WTC11 (cell line): ENCODE measurements around the gene ASB11. TPM values are rescaled to one million over a fixed set of nuclear protein-coding genes. Genes with fewer than 3 reads are reported as not detected.

Source experiments
- ATAC-seq: fragments of 200-7000 bp; cut with Tn5 transposase; 2 replicates; pipeline ENCODE4 v1.10.0; 2021; ENCODE audit warnings: mild to moderate bottlenecking, moderate library complexity
- CTCF ChIA-PET: fragments of 300-600 bp; sonication (Branson Sonifier 250); formaldehyde crosslinking; loops from one replicate; lab custom pipeline; 2021; ENCODE audit warnings: antibody characterized with exemption; lab: Charles Lee
- POLR2A ChIA-PET: fragments of 350-600 bp; sonication (Branson Sonifier 250); formaldehyde crosslinking; loops from one replicate; lab custom pipeline; 2021; ENCODE audit warnings: antibody characterized with exemption; lab: Charles Lee
- DNase-seq: peaks from one replicate; pipeline ENCODE4 v3.0.0; 2021; ENCODE audit warnings: low spot score
- H3K27ac Mint-ChIP-seq: 2 replicates; pipeline ENCODE4 v1.8.0; 2021; ENCODE audit warnings: mixed read lengths
- H3K27me3 Mint-ChIP-seq: 2 replicates; pipeline ENCODE4 v1.8.0; 2021; ENCODE audit warnings: low read depth, mild to moderate bottlenecking, moderate library complexity, mixed read lengths
- H3K36me3 Mint-ChIP-seq: 2 replicates; pipeline ENCODE4 v1.8.0; 2021; ENCODE audit warnings: mixed read lengths
- H3K4me1 Mint-ChIP-seq: 2 replicates; pipeline ENCODE4 v1.8.0; 2022; ENCODE audit warnings: mixed read lengths
- H3K4me3 Mint-ChIP-seq: 2 replicates; pipeline ENCODE4 v1.8.0; 2021; ENCODE audit warnings: mild to moderate bottlenecking, moderate library complexity, mixed read lengths
- H3K9me3 Mint-ChIP-seq: 2 replicates; pipeline ENCODE4 v1.8.0; 2021; ENCODE audit warnings: mixed read lengths
- CREM ChIP-seq: sonication (generic); formaldehyde crosslinking; IDR thresholded peaks from 2 replicates; pipeline ENCODE4 v1.8.1; 2022; ENCODE audit warnings: mild to moderate bottlenecking, missing genetic modification reagents, moderate library complexity
- EMX1 ChIP-seq: fragments of 250-450 bp; sonication (Bioruptor Pico); IDR thresholded peaks from 2 replicates; pipeline ENCODE4 v1.8.0; 2021; ENCODE audit warnings: mild to moderate bottlenecking
- ETV6 ChIP-seq: sonication (generic); formaldehyde crosslinking; IDR thresholded peaks from 2 replicates; pipeline ENCODE4 v1.8.1; 2022; ENCODE audit warnings: mild to moderate bottlenecking, missing genetic modification reagents
- FOXJ3 ChIP-seq: sonication (generic); formaldehyde crosslinking; IDR thresholded peaks from 2 replicates; pipeline ENCODE4 v1.9.0; 2021; ENCODE audit warnings: missing genetic modification reagents, mild to moderate bottlenecking, borderline replicate concordance
- HMGA2 ChIP-seq: fragments of 250-450 bp; sonication (Bioruptor Pico); IDR thresholded peaks from 2 replicates; pipeline ENCODE4 v1.4.0; 2021; ENCODE audit warnings: mild to moderate bottlenecking, moderate library complexity
- JUN ChIP-seq: sonication (generic); formaldehyde crosslinking; IDR thresholded peaks from 2 replicates; pipeline ENCODE4 v1.8.0; 2023; ENCODE audit warnings: mild to moderate bottlenecking, missing genetic modification reagents
- NFATC4 ChIP-seq: fragments of 250-450 bp; sonication (Bioruptor Pico); IDR thresholded peaks from 2 replicates; pipeline ENCODE4 v1.9.0; 2021; ENCODE audit warnings: mild to moderate bottlenecking
- NR1H2 ChIP-seq: sonication (generic); formaldehyde crosslinking; IDR thresholded peaks from 2 replicates; pipeline ENCODE4 v1.9.0; 2021; ENCODE audit warnings: mild to moderate bottlenecking, moderate library complexity, missing genetic modification reagents
- NR2C2 ChIP-seq: sonication (generic); formaldehyde crosslinking; IDR thresholded peaks from 2 replicates; pipeline ENCODE4 v1.8.0; 2022; ENCODE audit warnings: mild to moderate bottlenecking, missing genetic modification reagents
- RELA ChIP-seq: sonication (generic); formaldehyde crosslinking; IDR thresholded peaks from 2 replicates; pipeline ENCODE4 v1.8.1; 2022; ENCODE audit warnings: missing genetic modification reagents, mild to moderate bottlenecking, borderline replicate concordance
- SMAD4 ChIP-seq: sonication (generic); formaldehyde crosslinking; IDR thresholded peaks from 2 replicates; pipeline ENCODE4 v1.8.0; 2022; ENCODE audit warnings: mild to moderate bottlenecking, missing genetic modification reagents
- ZNF138 ChIP-seq: sonication (generic); formaldehyde crosslinking; conservative IDR thresholded peaks from 2 replicates; pipeline ENCODE4 v1.8.1; 2022; ENCODE audit warnings: mild to moderate bottlenecking, moderate library complexity, missing genetic modification reagents
- total RNA-seq: library from RNA; stranded (reverse); gene quantifications from 3 replicates; pipeline ENCODE4 v1.2.3, GENCODE V29; 2021
- TF ChIP-seq, protein P1 (sequence below): sonication (generic); formaldehyde crosslinking; IDR thresholded peaks from 2 replicates; pipeline ENCODE4 v1.8.1; 2023; ENCODE audit warnings: mild to moderate bottlenecking, missing genetic modification reagents, moderate library complexity
- TF ChIP-seq, protein P2 (sequence below): sonication (generic); formaldehyde crosslinking; IDR thresholded peaks from 2 replicates; pipeline ENCODE4 v1.8.0; 2023; ENCODE audit warnings: missing genetic modification reagents
- TF ChIP-seq, protein P3 (sequence below): sonication (generic); formaldehyde crosslinking; conservative IDR thresholded peaks from 2 replicates; pipeline ENCODE4 v1.8.1; 2022; ENCODE audit warnings: mild to moderate bottlenecking, missing genetic modification reagents
- TF ChIP-seq, protein P4 (sequence below): sonication (generic); formaldehyde crosslinking; IDR thresholded peaks from 2 replicates; pipeline ENCODE4 v1.8.1; 2022; ENCODE audit warnings: mild to moderate bottlenecking, missing genetic modification reagents, moderate library complexity, borderline replicate concordance
- TF ChIP-seq, protein P5 (sequence below): fragments of 250-450 bp; sonication (Bioruptor Pico); IDR thresholded peaks from 2 replicates; pipeline ENCODE4 v2.1.2; 2022; ENCODE audit warnings: mild to moderate bottlenecking, moderate library complexity
- TF ChIP-seq, protein P6 (sequence below): fragments of 250-450 bp; sonication (Bioruptor Pico); IDR thresholded peaks from 2 replicates; pipeline ENCODE4 v1.9.0; 2021; ENCODE audit warnings: mild to moderate bottlenecking
- TF ChIP-seq, protein P7 (sequence below): fragments of 200-600 bp; IDR thresholded peaks from 2 replicates; pipeline ENCODE4 v1.8.0; 2022; ENCODE audit warnings: antibody characterized with exemption

Gene ASB11
- total RNA-seq, 1 experiment from 2014 or later = not detected

DNA sequence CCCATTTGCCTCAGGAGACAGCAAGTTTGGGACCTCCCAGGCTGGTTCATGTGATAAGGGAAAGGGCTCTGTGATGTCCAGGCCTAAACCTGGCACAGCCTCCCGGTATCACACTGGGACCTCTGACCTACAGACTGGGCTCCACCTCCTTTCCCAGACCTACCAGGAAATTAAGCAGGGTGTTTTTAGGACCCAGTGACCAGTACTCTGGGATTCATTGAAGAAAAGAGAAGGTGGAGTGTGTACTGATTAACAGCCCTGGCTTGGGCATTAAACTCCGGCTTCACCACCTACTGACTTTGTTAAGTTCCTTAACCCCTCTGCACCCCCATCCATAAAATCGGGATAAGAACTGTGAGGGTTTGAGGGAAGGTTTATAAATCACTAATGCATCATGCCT, 74.1 kb downstream of the ASB11 start:
- Mint-ChIP-seq H3K4me3 (no peak overlapping the region), H3K27ac (no peak overlapping the region), H3K4me1 (no peaks in the 10 kb centered on the region), H3K36me3 (no peaks in the 10 kb centered on the region), H3K9me3 (peaks cover 7% of the 10 kb centered on the region; the same call in 1 of the 2 replicates), H3K27me3 (no peaks in the 10 kb centered on the region)
- DNase-seq (no peak), ATAC-seq (no peak; the same call in 1 of the 2 replicates)
- ChIA-PET POLR2A (no interaction called here), CTCF (interaction anchor here (1.9 kb wide), 1 partner anchor 98 kb away, joined by 5 read pairs; no protein-coding TSS in a partner anchor)
- TF ChIP-seq JUN (CRISPR knock-in tag) = no peak
- TF ChIP-seq, protein P1, sequence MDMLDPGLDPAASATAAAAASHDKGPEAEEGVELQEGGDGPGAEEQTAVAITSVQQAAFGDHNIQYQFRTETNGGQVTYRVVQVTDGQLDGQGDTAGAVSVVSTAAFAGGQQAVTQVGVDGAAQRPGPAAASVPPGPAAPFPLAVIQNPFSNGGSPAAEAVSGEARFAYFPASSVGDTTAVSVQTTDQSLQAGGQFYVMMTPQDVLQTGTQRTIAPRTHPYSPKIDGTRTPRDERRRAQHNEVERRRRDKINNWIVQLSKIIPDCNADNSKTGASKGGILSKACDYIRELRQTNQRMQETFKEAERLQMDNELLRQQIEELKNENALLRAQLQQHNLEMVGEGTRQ = no peak
- TF ChIP-seq, protein P2, sequence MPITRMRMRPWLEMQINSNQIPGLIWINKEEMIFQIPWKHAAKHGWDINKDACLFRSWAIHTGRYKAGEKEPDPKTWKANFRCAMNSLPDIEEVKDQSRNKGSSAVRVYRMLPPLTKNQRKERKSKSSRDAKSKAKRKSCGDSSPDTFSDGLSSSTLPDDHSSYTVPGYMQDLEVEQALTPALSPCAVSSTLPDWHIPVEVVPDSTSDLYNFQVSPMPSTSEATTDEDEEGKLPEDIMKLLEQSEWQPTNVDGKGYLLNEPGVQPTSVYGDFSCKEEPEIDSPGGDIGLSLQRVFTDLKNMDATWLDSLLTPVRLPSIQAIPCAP (CRISPR knock-in tag) = no peak
- TF ChIP-seq NFATC4 (CRISPR knock-in tag) = no peak
- TF ChIP-seq CREM (CRISPR knock-in tag) = no peak
- TF ChIP-seq, protein P3, sequence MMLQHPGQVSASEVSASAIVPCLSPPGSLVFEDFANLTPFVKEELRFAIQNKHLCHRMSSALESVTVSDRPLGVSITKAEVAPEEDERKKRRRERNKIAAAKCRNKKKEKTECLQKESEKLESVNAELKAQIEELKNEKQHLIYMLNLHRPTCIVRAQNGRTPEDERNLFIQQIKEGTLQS = no peak
- no peak for TF ChIP-seq SMAD4 (CRISPR knock-in tag)
- no peak for TF ChIP-seq RELA (CRISPR knock-in tag)
- TF ChIP-seq, protein P4, sequence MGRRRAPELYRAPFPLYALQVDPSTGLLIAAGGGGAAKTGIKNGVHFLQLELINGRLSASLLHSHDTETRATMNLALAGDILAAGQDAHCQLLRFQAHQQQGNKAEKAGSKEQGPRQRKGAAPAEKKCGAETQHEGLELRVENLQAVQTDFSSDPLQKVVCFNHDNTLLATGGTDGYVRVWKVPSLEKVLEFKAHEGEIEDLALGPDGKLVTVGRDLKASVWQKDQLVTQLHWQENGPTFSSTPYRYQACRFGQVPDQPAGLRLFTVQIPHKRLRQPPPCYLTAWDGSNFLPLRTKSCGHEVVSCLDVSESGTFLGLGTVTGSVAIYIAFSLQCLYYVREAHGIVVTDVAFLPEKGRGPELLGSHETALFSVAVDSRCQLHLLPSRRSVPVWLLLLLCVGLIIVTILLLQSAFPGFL (CRISPR knock-in tag) = no peak
- TF ChIP-seq, protein P5, sequence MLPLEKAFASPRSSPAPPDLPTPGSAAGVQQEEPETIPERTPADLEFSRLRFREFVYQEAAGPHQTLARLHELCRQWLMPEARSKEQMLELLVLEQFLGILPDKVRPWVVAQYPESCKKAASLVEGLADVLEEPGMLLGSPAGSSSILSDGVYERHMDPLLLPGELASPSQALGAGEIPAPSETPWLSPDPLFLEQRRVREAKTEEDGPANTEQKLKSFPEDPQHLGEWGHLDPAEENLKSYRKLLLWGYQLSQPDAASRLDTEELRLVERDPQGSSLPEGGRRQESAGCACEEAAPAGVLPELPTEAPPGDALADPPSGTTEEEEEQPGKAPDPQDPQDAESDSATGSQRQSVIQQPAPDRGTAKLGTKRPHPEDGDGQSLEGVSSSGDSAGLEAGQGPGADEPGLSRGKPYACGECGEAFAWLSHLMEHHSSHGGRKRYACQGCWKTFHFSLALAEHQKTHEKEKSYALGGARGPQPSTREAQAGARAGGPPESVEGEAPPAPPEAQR (CRISPR knock-in tag) = no peak
- no peak for TF ChIP-seq ETV6 (CRISPR knock-in tag)
- no peak for TF ChIP-seq HMGA2
- TF ChIP-seq NR1H2 (CRISPR knock-in tag) = no peak
- TF ChIP-seq, protein P6, sequence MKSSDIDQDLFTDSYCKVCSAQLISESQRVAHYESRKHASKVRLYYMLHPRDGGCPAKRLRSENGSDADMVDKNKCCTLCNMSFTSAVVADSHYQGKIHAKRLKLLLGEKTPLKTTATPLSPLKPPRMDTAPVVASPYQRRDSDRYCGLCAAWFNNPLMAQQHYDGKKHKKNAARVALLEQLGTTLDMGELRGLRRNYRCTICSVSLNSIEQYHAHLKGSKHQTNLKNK (CRISPR knock-in tag) = no peak
- TF ChIP-seq NR2C2 (CRISPR knock-in tag) = no peak

DNA sequence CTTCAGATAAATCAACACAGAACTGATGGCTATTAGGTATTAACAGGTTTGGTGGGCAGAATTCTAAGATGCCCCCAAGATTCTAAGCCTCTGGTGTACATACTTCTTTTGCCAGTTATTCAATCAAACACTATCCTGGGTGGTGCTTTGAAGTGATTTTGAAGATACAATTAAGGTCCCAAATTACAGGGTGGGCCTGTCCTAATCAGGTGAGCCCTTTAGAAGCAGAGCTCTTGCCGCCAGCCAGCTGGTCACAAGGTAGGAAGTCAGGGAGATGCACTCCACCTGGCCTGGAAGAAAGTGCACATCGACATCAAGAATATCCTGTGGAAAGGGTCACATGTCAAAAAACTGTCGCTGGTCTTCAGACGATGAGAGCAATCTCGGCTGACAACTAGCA, 75.0 kb downstream of the ASB11 start:
- Mint-ChIP-seq H3K4me1 (no peaks in the 10 kb centered on the region), H3K4me3 (no peak overlapping the region), H3K27me3 (no peaks in the 10 kb centered on the region), H3K27ac (no peak overlapping the region), H3K36me3 (no peaks in the 10 kb centered on the region), H3K9me3 (peaks cover 7% of the 10 kb centered on the region; the same call in 1 of the 2 replicates)
- ATAC-seq = no peak
- POLR2A ChIA-PET = no interaction called here
- TF ChIP-seq EMX1 = no peak
- TF ChIP-seq, protein P7, sequence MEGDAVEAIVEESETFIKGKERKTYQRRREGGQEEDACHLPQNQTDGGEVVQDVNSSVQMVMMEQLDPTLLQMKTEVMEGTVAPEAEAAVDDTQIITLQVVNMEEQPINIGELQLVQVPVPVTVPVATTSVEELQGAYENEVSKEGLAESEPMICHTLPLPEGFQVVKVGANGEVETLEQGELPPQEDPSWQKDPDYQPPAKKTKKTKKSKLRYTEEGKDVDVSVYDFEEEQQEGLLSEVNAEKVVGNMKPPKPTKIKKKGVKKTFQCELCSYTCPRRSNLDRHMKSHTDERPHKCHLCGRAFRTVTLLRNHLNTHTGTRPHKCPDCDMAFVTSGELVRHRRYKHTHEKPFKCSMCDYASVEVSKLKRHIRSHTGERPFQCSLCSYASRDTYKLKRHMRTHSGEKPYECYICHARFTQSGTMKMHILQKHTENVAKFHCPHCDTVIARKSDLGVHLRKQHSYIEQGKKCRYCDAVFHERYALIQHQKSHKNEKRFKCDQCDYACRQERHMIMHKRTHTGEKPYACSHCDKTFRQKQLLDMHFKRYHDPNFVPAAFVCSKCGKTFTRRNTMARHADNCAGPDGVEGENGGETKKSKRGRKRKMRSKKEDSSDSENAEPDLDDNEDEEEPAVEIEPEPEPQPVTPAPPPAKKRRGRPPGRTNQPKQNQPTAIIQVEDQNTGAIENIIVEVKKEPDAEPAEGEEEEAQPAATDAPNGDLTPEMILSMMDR = no peak
- TF ChIP-seq FOXJ3 = no peak
- no peak for TF ChIP-seq ZNF138 (CRISPR knock-in tag)
- CTCF ChIA-PET = no interaction called here
- no peak for DNase-seq
